Measurements from ENCODE around the gene FOXE1. TPM values are rescaled to one million over a fixed set of nuclear protein-coding genes. Genes with fewer than 3 reads are reported as not detected.

FOXE1 gene
- total and polyA plus RNA-seq, 8 donors, result not detected

GRCh38 chr9:97852001-97852398 lies 1.0 kb upstream of the FOXE1 start:
- Histone ChIP-seq H3K27me3 (peaks cover 100% of the 10 kb centered on the region in 2 donors), H3K4me3 (no peak overlapping the region), H3K36me3 (no peaks in the 10 kb centered on the region), H3K4me1 (peaks cover 15 to 50% of the 10 kb centered on the region in 2 donors), H3K27ac (no peak overlapping the region), H3K9me3 (no peaks in the 10 kb centered on the region)
- TF ChIP-seq CTCF (IDR thresholded peaks at IDR 0.05), result no peak
- intact Hi-C loops (cut with DNase I), result no loop called here
- DNase-seq, result no peak
- no peak for ATAC-seq

- Histone ChIP-seq H3K4me3 (peak overlapping the region in 1 of 2 donors; percentile 35), H3K9me3 (no peaks in the 10 kb centered on the region), H3K4me1 (peaks cover 15 to 50% of the 10 kb centered on the region in 2 donors), H3K27me3 (peaks cover 100% of the 10 kb centered on the region in 2 donors), H3K27ac (no peak overlapping the region), H3K36me3 (no peaks in the 10 kb centered on the region)
- no peak for ATAC-seq
- intact Hi-C loops (cut with DNase I), result no loop called here
- no peak for DNase-seq
- no peak for TF ChIP-seq CTCF (IDR thresholded peaks at IDR 0.05)
Measured at GRCh38 chr9:97852399-97853055, 499 bp upstream of the FOXE1 start.

DNA sequence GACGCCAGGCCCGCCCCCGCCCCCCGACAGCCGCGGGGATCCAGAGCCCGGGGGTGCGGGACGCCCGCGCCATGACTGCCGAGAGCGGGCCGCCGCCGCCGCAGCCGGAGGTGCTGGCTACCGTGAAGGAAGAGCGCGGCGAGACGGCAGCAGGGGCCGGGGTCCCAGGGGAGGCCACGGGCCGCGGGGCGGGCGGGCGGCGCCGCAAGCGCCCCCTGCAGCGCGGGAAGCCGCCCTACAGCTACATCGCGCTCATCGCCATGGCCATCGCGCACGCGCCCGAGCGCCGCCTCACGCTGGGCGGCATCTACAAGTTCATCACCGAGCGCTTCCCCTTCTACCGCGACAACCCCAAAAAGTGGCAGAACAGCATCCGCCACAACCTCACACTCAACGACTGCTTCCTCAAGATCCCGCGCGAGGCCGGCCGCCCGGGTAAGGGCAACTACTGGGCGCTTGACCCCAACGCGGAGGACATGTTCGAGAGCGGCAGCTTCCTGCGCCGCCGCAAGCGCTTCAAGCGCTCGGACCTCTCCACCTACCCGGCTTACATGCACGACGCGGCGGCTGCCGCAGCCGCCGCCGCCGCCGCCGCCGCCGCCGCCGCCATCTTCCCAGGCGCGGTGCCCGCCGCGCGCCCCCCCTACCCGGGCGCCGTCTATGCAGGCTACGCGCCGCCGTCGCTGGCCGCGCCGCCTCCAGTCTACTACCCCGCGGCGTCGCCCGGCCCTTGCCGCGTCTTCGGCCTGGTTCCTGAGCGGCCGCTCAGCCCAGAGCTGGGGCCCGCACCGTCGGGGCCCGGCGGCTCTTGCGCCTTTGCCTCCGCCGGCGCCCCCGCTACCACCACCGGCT lies 1.0 kb downstream of the FOXE1 start:
- no peak for TF ChIP-seq CTCF (IDR thresholded peaks at IDR 0.05)
- intact Hi-C loops (cut with DNase I), result no loop called here
- DNase-seq (peak in 2 of 4 donors; percentile 33 to 84), ATAC-seq (peak; percentile 45)
- H3K4me3 ChIP-seq, result peak overlapping the region; percentile 12 to 35
- peaks cover 9 to 37% of the 10 kb centered on the region in 2 donors for H3K4me1 ChIP-seq
- no peaks in the 10 kb centered on the region for H3K9me3 ChIP-seq
- H3K27ac ChIP-seq, result no peak overlapping the region
- no peaks in the 10 kb centered on the region for H3K36me3 ChIP-seq
- peaks cover 100% of the 10 kb centered on the region in 2 donors for H3K27me3 ChIP-seq

- no peaks in the 10 kb centered on the region for H3K9me3 ChIP-seq
- intact Hi-C loops (cut with DNase I), result no loop called here
- DNase-seq (peak in 1 of 4 donors; percentile 73), ATAC-seq (no peak)
- H3K27me3 ChIP-seq, result peaks cover 100% of the 10 kb centered on the region in 2 donors
- TF ChIP-seq CTCF (IDR thresholded peaks at IDR 0.05), result no peak
- H3K27ac ChIP-seq, result no peak overlapping the region
- no peak overlapping the region for H3K4me3 ChIP-seq
- peaks cover 8 to 34% of the 10 kb centered on the region in 2 donors for H3K4me1 ChIP-seq
- H3K36me3 ChIP-seq, result no peaks in the 10 kb centered on the region
Measured at GRCh38 chr9:97854696-97855485, 1.9 kb downstream of the FOXE1 start.

All from left lung (tissue), 10 donors.